Measurements from ENCODE around the gene SAMD4B. TPM values are rescaled to one million over a fixed set of nuclear protein-coding genes. Genes with fewer than 3 reads are reported as not detected.

The SAMD4B gene
- total RNA-seq, 4 donors from 2014 or later: 55.9 to 87.7 (median 73.2) TPM

GRCh38 chr19:39345956-39346355 lies 3.7 kb downstream of the SAMD4B start:
- DNase-seq (ENCODE audit: low spot score) (no peak), ATAC-seq (ENCODE audit: low FRiP score) (no peak)
- TF ChIP-seq CTCF (IDR thresholded peaks at IDR 0.05): no peak

DNA sequence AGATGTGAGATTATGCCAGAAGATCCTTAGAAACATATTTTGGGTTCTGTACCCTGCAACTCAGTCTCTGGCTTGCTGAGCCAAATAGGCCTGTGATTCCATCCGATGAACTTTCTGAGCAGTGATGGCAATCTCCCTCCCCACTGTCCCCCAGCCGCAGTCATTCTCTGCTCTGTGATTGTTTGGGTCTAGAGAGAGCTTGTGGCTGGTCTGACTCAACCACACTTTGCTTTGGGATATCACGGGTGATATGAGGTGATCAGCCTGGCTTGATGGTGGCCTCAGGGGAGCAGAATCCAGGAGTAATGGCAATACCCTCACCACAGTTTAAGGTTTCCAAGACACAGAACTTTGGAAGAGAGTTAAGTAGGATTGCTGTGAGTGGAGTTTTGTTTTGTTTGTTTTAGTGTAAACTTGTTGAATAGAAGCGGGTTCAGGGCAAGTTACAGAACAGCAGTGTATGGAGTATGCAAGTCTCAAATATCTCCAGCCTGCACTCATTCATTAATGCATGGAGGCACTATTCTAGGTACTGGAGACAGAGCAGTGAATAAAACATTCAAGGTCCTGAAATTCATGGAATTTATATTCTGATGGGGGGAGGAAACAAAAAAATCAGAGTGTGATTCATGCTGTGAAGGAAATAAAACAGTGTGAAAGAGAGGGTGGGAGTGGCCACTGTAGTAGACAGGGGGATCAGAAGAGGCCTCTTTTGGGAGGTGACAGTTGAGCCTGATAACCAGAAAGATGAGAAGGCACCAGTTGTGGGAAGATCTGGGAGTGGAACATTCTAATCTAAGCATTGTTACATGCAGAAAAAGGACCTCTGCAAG lies 5.3 kb downstream of the SAMD4B start:
- no peak for DNase-seq (ENCODE audit: low spot score)
- ATAC-seq (ENCODE audit: low FRiP score): peak; percentile 22
- no peak for TF ChIP-seq CTCF (IDR thresholded peaks at IDR 0.05)

GRCh38 chr19:39349326-39349725 lies 7.1 kb downstream of the SAMD4B start:
- TF ChIP-seq CTCF (IDR thresholded peaks at IDR 0.05): no peak
- no peak for ATAC-seq (ENCODE audit: low FRiP score)
- no peak for DNase-seq (ENCODE audit: low spot score)

DNA sequence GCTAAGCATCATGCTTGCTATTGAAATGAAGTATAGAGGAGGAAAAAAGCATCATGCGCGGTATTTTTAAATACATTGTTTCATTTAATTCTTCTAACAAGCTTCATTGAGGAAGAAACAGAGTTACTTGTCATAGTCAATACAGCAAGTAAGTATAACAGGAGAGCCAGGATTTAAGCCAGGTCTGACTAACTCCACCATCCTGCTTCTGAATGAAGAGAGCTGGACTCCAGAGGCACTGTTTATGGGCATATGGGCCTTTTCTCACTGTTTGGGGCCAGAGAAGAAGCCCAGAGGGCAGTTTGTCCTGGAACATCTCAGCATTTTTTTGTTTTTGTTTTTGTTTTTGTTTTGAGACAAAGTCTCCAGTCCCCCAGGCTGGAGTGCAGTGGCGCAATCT lies 7.9 kb downstream of the SAMD4B start:
- TF ChIP-seq CTCF (IDR thresholded peaks at IDR 0.05): no peak
- DNase-seq (ENCODE audit: low spot score): no peak
- ATAC-seq (ENCODE audit: low FRiP score): no peak

- ATAC-seq (ENCODE audit: low FRiP score) (no peak), DNase-seq (ENCODE audit: low spot score) (no peak)
- no peak for TF ChIP-seq CTCF (IDR thresholded peaks at IDR 0.05)
Measured at GRCh38 chr19:39351537-39352064, 9.4 kb downstream of the SAMD4B start.

DNA sequence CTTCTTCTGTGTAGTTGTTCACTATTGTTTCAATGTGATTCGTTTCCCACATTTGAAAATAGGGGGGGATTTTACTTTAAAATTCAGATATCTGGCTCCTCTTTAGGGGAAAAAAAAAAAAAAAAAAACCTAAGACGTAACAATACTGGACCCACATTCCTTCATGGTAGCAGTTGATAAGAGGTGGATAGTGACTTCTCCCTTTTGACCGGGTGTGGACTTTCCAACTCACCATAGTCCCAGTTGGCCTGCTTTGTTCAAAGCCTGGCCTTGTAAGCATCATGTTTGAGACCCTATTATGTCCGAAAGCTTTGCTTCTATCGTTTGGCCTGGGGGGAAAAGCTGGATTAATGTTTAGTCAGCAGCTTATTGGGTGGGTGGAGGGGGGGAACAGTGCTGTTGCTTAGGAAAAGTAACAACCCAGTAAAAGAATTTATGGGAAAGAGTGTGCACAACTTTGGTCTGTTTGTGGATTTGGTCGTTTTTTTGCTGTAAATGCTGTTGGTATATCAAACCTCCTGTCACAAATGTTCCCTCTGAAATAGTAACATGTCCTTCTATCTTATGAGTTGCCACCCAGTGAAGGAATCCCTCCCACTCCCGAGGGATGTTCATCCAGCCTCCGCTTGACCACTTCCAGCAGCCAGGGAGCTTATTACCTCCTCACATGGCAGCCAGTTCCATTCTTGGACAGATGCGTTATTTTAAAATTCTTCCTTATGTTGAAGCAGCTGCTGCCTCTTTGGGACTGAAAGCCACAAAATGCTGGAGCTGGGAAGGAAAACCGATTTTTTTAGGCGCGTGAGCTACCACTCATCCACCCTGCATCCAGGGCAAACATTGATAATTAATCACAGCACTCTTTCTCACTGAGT lies 10.4 kb downstream of the SAMD4B start:
- DNase-seq (ENCODE audit: low spot score) (no peak), ATAC-seq (ENCODE audit: low FRiP score) (no peak)
- no peak for TF ChIP-seq CTCF (IDR thresholded peaks at IDR 0.05)

Measured in omental fat pad (tissue), 4 donors.